OCI-LY1 (cell line): ENCODE data around the gene CAVIN4.

Experiments
- H2AFZ ChIP-seq: fragments of 200-600 bp; sonication (generic), shearing (Covaris generic); 2 replicates; pipeline ENCODE4 v1.6.0; 2014; ENCODE audit warnings: antibody characterized with exemption, mild to moderate bottlenecking, low read length
- H3F3A ChIP-seq: fragments of 200-600 bp; sonication (generic), shearing (Covaris generic); 2 replicates; pipeline ENCODE4 v1.6.0; 2014; ENCODE audit warnings: mild to moderate bottlenecking, antibody characterized with exemption, low read length, moderate library complexity; ENCODE audit not compliant: insufficient read depth
- H3K27ac ChIP-seq: fragments of 200-600 bp; sonication (generic); 2 replicates; pipeline ENCODE4 v1.5.1; 2014; ENCODE audit warnings: low read length, mixed run types, mild to moderate bottlenecking, low read depth; ENCODE audit not compliant: poor library complexity, severe bottlenecking
- H3K27me3 ChIP-seq: fragments of 200-600 bp; sonication (generic); 2 replicates; pipeline ENCODE4 v1.6.0; 2014; ENCODE audit warnings: antibody characterized with exemption, mild to moderate bottlenecking, low read length, moderate library complexity; ENCODE audit not compliant: insufficient read depth
- H3K36me3 ChIP-seq: fragments of 200-600 bp; sonication (generic); 2 replicates; pipeline ENCODE4 v1.6.1; 2014; ENCODE audit warnings: mild to moderate bottlenecking, antibody characterized with exemption, low read length, moderate library complexity, mixed read lengths; ENCODE audit not compliant: insufficient read depth
- H3K4me1 ChIP-seq: fragments of 200-600 bp; sonication (generic); 2 replicates; pipeline ENCODE4 v1.5.1; 2014; ENCODE audit warnings: mild to moderate bottlenecking, low read length, moderate library complexity; ENCODE audit not compliant: insufficient read depth, severe bottlenecking
- H3K4me2 ChIP-seq: fragments of 200-600 bp; sonication (generic), shearing (Covaris generic); 2 replicates; pipeline ENCODE4 v1.6.1; 2014; ENCODE audit warnings: low read length
- H3K4me3 ChIP-seq: fragments of 200-600 bp; sonication (generic); 2 replicates; pipeline ENCODE4 v1.5.1; 2014; ENCODE audit warnings: low read length, low read depth, mild to moderate bottlenecking, mixed read lengths; ENCODE audit not compliant: poor library complexity, severe bottlenecking
- H3K79me2 ChIP-seq: fragments of 200-600 bp; shearing (Covaris generic); 2 replicates; pipeline ENCODE4 v1.6.1; 2016; ENCODE audit warnings: mixed run types, low read length, mixed read lengths; ENCODE audit not compliant: insufficient read depth
- H3K9ac ChIP-seq: fragments of 200-600 bp; sonication (generic), shearing (Covaris generic); 2 replicates; pipeline ENCODE4 v1.6.1; 2014; ENCODE audit warnings: mild to moderate bottlenecking, low read length, mixed read lengths
- H3K9me2 ChIP-seq: fragments of 200-600 bp; sonication (generic), shearing (Covaris generic); 2 replicates; pipeline ENCODE4 v1.6.1; 2014; ENCODE audit warnings: low read depth, mild to moderate bottlenecking, low read length, mixed read lengths
- H3K9me3 ChIP-seq: fragments of 200-600 bp; shearing (Covaris generic); 2 replicates; pipeline ENCODE4 v1.6.1; 2014; ENCODE audit warnings: low read length, mixed read lengths
- H4K20me1 ChIP-seq: fragments of 200-600 bp; sonication (generic), shearing (Covaris generic); 2 replicates; pipeline ENCODE4 v1.6.0; 2016; ENCODE audit warnings: mild to moderate bottlenecking, low read length; ENCODE audit not compliant: insufficient read depth
- CTCF ChIP-seq: fragments of 200-600 bp; sonication (generic), shearing (Covaris generic); IDR thresholded peaks from 2 replicates; pipeline ENCODE4 v1.5.1; 2017; ENCODE audit warnings: mild to moderate bottlenecking, antibody characterized with exemption, low read length, moderate library complexity, mixed read lengths
- EZH2 ChIP-seq: fragments of 200-600 bp; sonication (generic), shearing (Covaris generic); IDR thresholded peaks from 2 replicates; pipeline ENCODE4 v1.8.0; 2017; ENCODE audit warnings: borderline replicate concordance, mixed run types, mild to moderate bottlenecking, antibody characterized with exemption, low read length, moderate library complexity, mixed read lengths

The CAVIN4 gene

DNA sequence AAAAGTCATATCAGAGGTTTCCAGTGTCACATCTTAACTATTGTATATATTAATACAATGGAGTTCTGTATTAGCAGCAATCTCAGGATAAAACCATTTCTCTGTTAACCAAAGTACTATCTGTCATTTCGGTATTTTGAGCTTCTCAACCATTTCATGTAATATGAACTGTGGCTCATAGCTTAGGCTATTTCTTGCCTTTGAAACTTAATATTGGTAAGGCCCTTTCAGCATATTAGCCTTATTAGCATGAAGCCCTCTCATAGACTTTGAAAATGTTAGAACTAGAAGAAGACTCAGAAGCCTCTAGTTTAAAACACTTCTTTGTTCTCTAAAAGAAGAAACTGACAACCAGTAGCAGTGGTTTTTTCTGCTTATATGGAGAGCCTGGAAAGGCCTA, 731 bp downstream of the CAVIN4 start:
- no peak for TF ChIP-seq CTCF
- TF ChIP-seq EZH2, result no peak
- Histone ChIP-seq H3K4me1 (no peaks in the 10 kb centered on the region), H3K4me3 (no peak overlapping the region)

DNA sequence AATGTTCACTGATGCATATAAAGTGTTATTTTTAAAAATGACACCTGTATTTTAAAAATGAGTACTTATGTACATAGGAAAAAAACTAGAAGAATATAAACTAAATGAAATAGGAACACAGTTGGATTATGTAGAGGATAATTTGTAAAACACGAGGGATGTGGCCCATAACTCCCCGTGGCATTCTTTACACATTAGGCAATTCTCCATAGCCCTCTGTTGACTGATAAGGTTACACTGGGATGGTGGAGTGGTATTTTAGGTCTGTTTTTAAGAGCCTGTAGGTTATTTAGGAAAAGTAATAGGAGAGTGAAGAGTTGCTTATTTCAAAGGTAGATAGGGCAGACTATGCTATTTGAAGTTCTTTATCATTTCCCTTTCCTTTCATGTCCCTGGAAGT, 1.8 kb downstream of the CAVIN4 start:
- Histone ChIP-seq H3F3A (no peaks in the 10 kb centered on the region), H4K20me1 (no peaks in the 10 kb centered on the region), H3K4me1 (no peaks in the 10 kb centered on the region), H3K9ac (no peak overlapping the region), H3K9me3 (no peaks in the 10 kb centered on the region), H3K79me2 (no peaks in the 10 kb centered on the region), H3K36me3 (no peaks in the 10 kb centered on the region), H3K4me3 (no peak overlapping the region), H2AFZ (no peak overlapping the region), H3K27ac (no peak overlapping the region), H3K9me2 (no peaks in the 10 kb centered on the region), H3K27me3 (no peaks in the 10 kb centered on the region), H3K4me2 (no peak overlapping the region)
- no peak for TF ChIP-seq EZH2
- no peak for TF ChIP-seq CTCF

More for the DNA sequence above, 731 bp downstream of the CAVIN4 start:
- H3K9me3 ChIP-seq, result no peaks in the 10 kb centered on the region
- H3K27me3 ChIP-seq, result no peaks in the 10 kb centered on the region
- H3K79me2 ChIP-seq, result no peaks in the 10 kb centered on the region
- no peaks in the 10 kb centered on the region for H3K9me2 ChIP-seq
- H3K9ac ChIP-seq, result no peak overlapping the region
- H3F3A ChIP-seq, result no peaks in the 10 kb centered on the region
- H3K36me3 ChIP-seq, result no peaks in the 10 kb centered on the region
- H2AFZ ChIP-seq, result no peak overlapping the region
- H4K20me1 ChIP-seq, result no peaks in the 10 kb centered on the region
- no peak overlapping the region for H3K4me2 ChIP-seq
- H3K27ac ChIP-seq, result no peak overlapping the region

GRCh38 chr9:100580257-100580656, 2.4 kb downstream of the CAVIN4 start:
- Histone ChIP-seq H3K4me2 (no peak overlapping the region), H3K9me3 (no peaks in the 10 kb centered on the region), H3K79me2 (no peaks in the 10 kb centered on the region), H4K20me1 (no peaks in the 10 kb centered on the region), H3K4me1 (no peaks in the 10 kb centered on the region), H2AFZ (no peak overlapping the region), H3F3A (no peaks in the 10 kb centered on the region), H3K9me2 (no peaks in the 10 kb centered on the region), H3K9ac (no peak overlapping the region), H3K36me3 (no peaks in the 10 kb centered on the region), H3K4me3 (no peak overlapping the region), H3K27ac (no peak overlapping the region), H3K27me3 (no peaks in the 10 kb centered on the region)
- TF ChIP-seq CTCF (no peak), EZH2 (no peak)
